Caco-2 (cell line): ENCODE data around the gene TBL1X. TPM values are rescaled to one million over a fixed set of nuclear protein-coding genes. Genes with fewer than 3 reads are reported as not detected.

Experiments used
- BruUV-seq: library from RNA; stranded (reverse); fragments of 400-500 nt; replicated peaks from 2 replicates; lab custom pipeline; 2021; lab: Mats Ljungman, UMichigan
- CTCF ChIA-PET: fragments of 300-600 bp; sonication (Branson Sonifier 250); formaldehyde crosslinking; loops from one replicate; lab custom pipeline; 2022; ENCODE audit warnings: antibody characterized with exemption; lab: Charles Lee
- POLR2A ChIA-PET: fragments of 300-600 bp; sonication (Branson Sonifier 250); formaldehyde crosslinking; loops from one replicate; lab custom pipeline; 2022; ENCODE audit warnings: antibody characterized with exemption; lab: Charles Lee
- DNase-seq, 2 experiments: peaks; one replicate each; pipeline versions ENCODE4 v3.0.0 to v3.0.0-alpha.2; 2020 to 2022
- H3K27me3 ChIP-seq: replicated peaks from 2 replicates; pipeline ENCODE4 v1.6.0; 2011; ENCODE audit warnings: low read length; ENCODE audit not compliant: control insufficient read depth, insufficient read depth
- H3K36me3 ChIP-seq: 2 replicates; pipeline ENCODE4 v1.5.1; 2011; ENCODE audit warnings: low read length; ENCODE audit not compliant: control insufficient read depth, insufficient read depth
- H3K4me1 ChIP-seq: fragments of 250-450 bp; sonication (Bioruptor Pico); 2 replicates; pipeline ENCODE4 v1.5.1; 2020; ENCODE audit warnings: mild to moderate bottlenecking
- H3K4me3 ChIP-seq: 2 replicates; pipeline ENCODE4 v1.5.1; 2011; ENCODE audit warnings: low read depth, mild to moderate bottlenecking, control low read depth, low read length
- H3K9me3 ChIP-seq: fragments of 250-450 bp; sonication (Bioruptor Pico); 2 replicates; pipeline ENCODE4 v1.5.1; 2020; ENCODE audit warnings: mild to moderate bottlenecking, moderate library complexity
- H3K27ac Mint-ChIP-seq: one replicate; pipeline ENCODE4 v1.8.0; 2022; ENCODE audit warnings: mixed read lengths; ENCODE audit not compliant: unreplicated experiment
- H3K27me3 Mint-ChIP-seq: one replicate; pipeline ENCODE4 v1.8.0; 2022; ENCODE audit warnings: mixed read lengths; ENCODE audit not compliant: insufficient read depth, unreplicated experiment
- H3K36me3 Mint-ChIP-seq: one replicate; pipeline ENCODE4 v1.8.0; 2022; ENCODE audit warnings: mild to moderate bottlenecking, mixed read lengths; ENCODE audit not compliant: insufficient read depth, unreplicated experiment
- H3K4me1 Mint-ChIP-seq: one replicate; pipeline ENCODE4 v1.8.0; 2022; ENCODE audit warnings: low read depth, mixed read lengths; ENCODE audit not compliant: unreplicated experiment
- H3K4me3 Mint-ChIP-seq: one replicate; pipeline ENCODE4 v1.8.0; 2022; ENCODE audit warnings: mild to moderate bottlenecking, moderate library complexity, mixed read lengths; ENCODE audit not compliant: unreplicated experiment
- H3K9me3 Mint-ChIP-seq: one replicate; pipeline ENCODE4 v1.8.0; 2022; ENCODE audit warnings: mixed read lengths; ENCODE audit not compliant: unreplicated experiment
- intact Hi-C: fragments of 100-400 bp; cut with micrococcal nuclease; formaldehyde crosslinking; loops from one replicate; pipeline ENCODE4 v1.10.0; 2022; ENCODE audit not compliant: unreplicated experiment
- total RNA-seq: library from RNA; stranded (reverse); gene quantifications from 2 replicates; pipeline ENCODE4 v1.2.3, GENCODE V29; 2022
- TF ChIP-seq, protein P1 (sequence below), 2 experiments: fragments of 200-600 bp in 1 of 2; IDR thresholded peaks; 1 replicate in 1 of 2; 2 replicates in 1 of 2; pipeline versions ENCODE4 v1.5.1 to v1.8.0; 2011 to 2022; ENCODE audit warnings: antibody characterized with exemption in 1 of 2, control low read depth in 1 of 2, inconsistent platforms in 1 of 2, low read depth in 1 of 2, low read length in 1 of 2, mild to moderate bottlenecking in 1 of 2, moderate library complexity in 1 of 2; ENCODE audit not compliant: insufficient read depth in 1 of 2, severe bottlenecking in 1 of 2, unreplicated experiment in 1 of 2

The TBL1X gene
- total RNA-seq, 1 experiment from 2014 or later: 84.2 TPM

DNA sequence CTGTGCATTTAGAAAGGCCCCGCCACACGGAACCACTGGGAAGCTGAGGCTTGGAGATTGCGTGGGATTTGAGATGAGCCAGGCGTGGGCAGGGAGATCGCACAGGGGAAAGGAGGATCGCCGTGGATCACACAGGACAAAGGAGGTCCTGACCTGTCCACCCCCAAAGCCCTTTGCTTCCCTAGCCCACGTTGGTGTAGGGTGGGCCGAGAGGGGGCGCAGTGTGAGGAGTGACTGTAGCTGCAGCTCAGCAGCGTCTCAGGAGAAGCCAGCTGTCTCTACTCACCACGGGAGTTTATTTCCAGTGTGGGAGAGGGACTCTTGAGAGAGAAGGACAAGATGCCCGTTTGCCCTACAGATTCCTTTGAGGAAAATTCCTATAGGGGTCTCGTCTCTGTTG is 62.1 kb downstream of the TBL1X start:
- no peak for DNase-seq
- Mint-ChIP-seq H3K4me3 (no peak overlapping the region), H3K9me3 (no peaks in the 10 kb centered on the region), H3K27me3 (no peaks in the 10 kb centered on the region), H3K27ac (no peak overlapping the region), H3K36me3 (peaks cover 42% of the 10 kb centered on the region), H3K4me1 (peaks cover 21% of the 10 kb centered on the region)
- ChIA-PET POLR2A (no interaction called here), CTCF (no interaction called here)
- TF ChIP-seq, protein P1, sequence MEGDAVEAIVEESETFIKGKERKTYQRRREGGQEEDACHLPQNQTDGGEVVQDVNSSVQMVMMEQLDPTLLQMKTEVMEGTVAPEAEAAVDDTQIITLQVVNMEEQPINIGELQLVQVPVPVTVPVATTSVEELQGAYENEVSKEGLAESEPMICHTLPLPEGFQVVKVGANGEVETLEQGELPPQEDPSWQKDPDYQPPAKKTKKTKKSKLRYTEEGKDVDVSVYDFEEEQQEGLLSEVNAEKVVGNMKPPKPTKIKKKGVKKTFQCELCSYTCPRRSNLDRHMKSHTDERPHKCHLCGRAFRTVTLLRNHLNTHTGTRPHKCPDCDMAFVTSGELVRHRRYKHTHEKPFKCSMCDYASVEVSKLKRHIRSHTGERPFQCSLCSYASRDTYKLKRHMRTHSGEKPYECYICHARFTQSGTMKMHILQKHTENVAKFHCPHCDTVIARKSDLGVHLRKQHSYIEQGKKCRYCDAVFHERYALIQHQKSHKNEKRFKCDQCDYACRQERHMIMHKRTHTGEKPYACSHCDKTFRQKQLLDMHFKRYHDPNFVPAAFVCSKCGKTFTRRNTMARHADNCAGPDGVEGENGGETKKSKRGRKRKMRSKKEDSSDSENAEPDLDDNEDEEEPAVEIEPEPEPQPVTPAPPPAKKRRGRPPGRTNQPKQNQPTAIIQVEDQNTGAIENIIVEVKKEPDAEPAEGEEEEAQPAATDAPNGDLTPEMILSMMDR (IDR thresholded peaks at IDR 0.05; ENCODE audit: insufficient read depth in 1 of 2, low read depth in 1 of 2, low read length in 1 of 2, severe bottlenecking in 1 of 2, unreplicated experiment in 1 of 2): no peak
- Histone ChIP-seq H3K9me3 (no peaks in the 10 kb centered on the region), H3K4me1 (no peaks in the 10 kb centered on the region), H3K27me3 (no peaks in the 10 kb centered on the region), H3K4me3 (no peak overlapping the region), H3K36me3 (no peaks in the 10 kb centered on the region)
- BruUV-seq: no TSS peak
- intact Hi-C loops: no loop called here

DNA sequence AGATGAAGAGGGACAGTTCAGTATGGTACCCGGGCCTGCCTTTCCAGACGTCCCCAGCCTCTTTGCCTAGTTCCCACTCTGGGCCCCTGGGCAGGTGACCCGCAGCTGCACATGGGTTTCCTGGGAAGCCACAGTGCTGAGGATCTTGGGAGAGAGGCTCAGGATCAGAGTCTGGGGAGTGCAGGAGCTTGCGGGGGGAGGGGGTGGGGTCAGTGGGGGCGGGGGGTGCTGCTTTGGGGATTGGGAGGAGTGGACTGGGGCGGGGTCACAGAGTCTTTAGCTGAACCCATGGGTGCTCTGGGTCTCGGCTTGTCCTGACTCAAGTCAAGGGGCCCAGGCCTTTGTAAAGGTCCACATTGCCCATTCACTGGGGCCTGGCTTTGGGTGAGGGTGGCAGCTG is 63.6 kb downstream of the TBL1X start:
- no peaks in the 10 kb centered on the region for H3K9me3 Mint-ChIP-seq
- ChIA-PET CTCF (no interaction called here), POLR2A (no interaction called here)
- Histone ChIP-seq H3K4me3 (no peak overlapping the region), H3K9me3 (no peaks in the 10 kb centered on the region), H3K27me3 (no peaks in the 10 kb centered on the region), H3K4me1 (no peaks in the 10 kb centered on the region), H3K36me3 (no peaks in the 10 kb centered on the region)
- H3K4me1 Mint-ChIP-seq: peaks cover 21% of the 10 kb centered on the region
- TF ChIP-seq, protein P1 (IDR thresholded peaks at IDR 0.05; ENCODE audit: insufficient read depth in 1 of 2, low read depth in 1 of 2, low read length in 1 of 2, severe bottlenecking in 1 of 2, unreplicated experiment in 1 of 2): no peak
- H3K4me3 Mint-ChIP-seq: no peak overlapping the region
- no peak overlapping the region for H3K27ac Mint-ChIP-seq
- H3K36me3 Mint-ChIP-seq: peaks cover 33% of the 10 kb centered on the region
- intact Hi-C loops: no loop called here
- BruUV-seq: no TSS peak
- DNase-seq: no peak
- H3K27me3 Mint-ChIP-seq: no peaks in the 10 kb centered on the region

- Histone ChIP-seq H3K36me3 (no peaks in the 10 kb centered on the region), H3K4me1 (no peaks in the 10 kb centered on the region), H3K27me3 (no peaks in the 10 kb centered on the region), H3K9me3 (no peaks in the 10 kb centered on the region), H3K4me3 (no peak overlapping the region)
- intact Hi-C loops: no loop called here
- H3K4me3 Mint-ChIP-seq: no peak overlapping the region
- no peak for DNase-seq
- H3K36me3 Mint-ChIP-seq: peaks cover 33% of the 10 kb centered on the region
- H3K27ac Mint-ChIP-seq: no peak overlapping the region
- ChIA-PET CTCF (no interaction called here), POLR2A (no interaction called here)
- BruUV-seq: no TSS peak
- no peaks in the 10 kb centered on the region for H3K27me3 Mint-ChIP-seq
- H3K4me1 Mint-ChIP-seq: peaks cover 21% of the 10 kb centered on the region
- TF ChIP-seq, protein P1 (IDR thresholded peaks at IDR 0.05; ENCODE audit: insufficient read depth in 1 of 2, low read depth in 1 of 2, low read length in 1 of 2, severe bottlenecking in 1 of 2, unreplicated experiment in 1 of 2): no peak
- H3K9me3 Mint-ChIP-seq: no peaks in the 10 kb centered on the region
Observed at GRCh38 chrX:9529223-9529622, 64.4 kb downstream of the TBL1X start.
